GM12878 (cell line): ENCODE measurements around the gene MVB12B. TPM values are rescaled to one million over a fixed set of nuclear protein-coding genes. Genes with fewer than 3 reads are reported as not detected.

Experiments
- ATAC-seq: fragments of 200-7000 bp; cut with Tn5 transposase; 3 replicates; pipeline ENCODE4 v1.9.1; 2020; ENCODE audit warnings: mild to moderate bottlenecking, moderate library complexity
- BruUV-seq: library from RNA; stranded (reverse); fragments of 400-500 nt; replicated peaks from 2 replicates; lab custom pipeline; 2021; lab: Mats Ljungman, UMichigan
- CTCF ChIA-PET: fragments of 300-600 bp; sonication (Branson Sonifier 250); formaldehyde crosslinking; extraction: SDS; loops from one replicate; lab custom pipeline; 2021; ENCODE audit warnings: inconsistent platforms; lab: Yijun Ruan, JAX
- POLR2A ChIA-PET: fragments of 350-600 bp; formaldehyde crosslinking; extraction: SDS; loops from one replicate; lab custom pipeline; 2021; ENCODE audit warnings: inconsistent platforms; lab: Charles Lee
- RAD21 ChIA-PET: fragments of 300-600 bp; sonication (Branson Sonifier 250); formaldehyde crosslinking; loops from one replicate; lab custom pipeline; 2023; ENCODE audit warnings: antibody characterized with exemption; ENCODE audit not compliant: unreplicated experiment; lab: Charles Lee
- SMC1A ChIA-PET: fragments of 300-600 bp; sonication (Branson Sonifier 250); formaldehyde crosslinking; loops from one replicate; lab custom pipeline; 2023; ENCODE audit not compliant: unreplicated experiment, uncharacterized antibody; lab: Charles Lee
- DNase-seq: peaks from one replicate; pipeline ENCODE4 v3.0.0-alpha.2; 2011; ENCODE audit warnings: low read depth, low spot score
- FAIRE-seq: peaks from 3 replicates; lab custom pipeline; 2011; peaks lifted over from hg19 to GRCh38; lab: Jason Lieb, UNC
- H2AFZ ChIP-seq: 2 replicates; pipeline ENCODE4 v1.6.0; 2011; ENCODE audit warnings: low read depth, low read length, control low read depth; ENCODE audit not compliant: control insufficient read depth
- H3K27ac ChIP-seq: 2 replicates; pipeline ENCODE4 v1.5.1; 2011; ENCODE audit warnings: control low read depth; ENCODE audit not compliant: control insufficient read depth, insufficient read depth
- H3K27me3 ChIP-seq, 2 experiments: replicated peaks in 1 of 2; 2 replicates each; pipeline versions ENCODE4 v1.6.0 to v1.6.1; 2011; ENCODE audit warnings: low read length in 1 of 2; ENCODE audit not compliant: control insufficient read depth in 2 of 2, insufficient read depth in 2 of 2
- H3K36me3 ChIP-seq, 2 experiments: 2 replicates each; pipeline ENCODE4 v1.5.1; 2011; ENCODE audit warnings: low read length in 1 of 2; ENCODE audit not compliant: control insufficient read depth in 2 of 2, insufficient read depth in 2 of 2
- H3K4me1 ChIP-seq: 2 replicates; pipeline ENCODE4 v1.6.1; 2011; ENCODE audit warnings: mild to moderate bottlenecking, low read length, moderate library complexity, mixed read lengths; ENCODE audit not compliant: control insufficient read depth, insufficient read depth
- H3K4me2 ChIP-seq: 2 replicates; pipeline ENCODE4 v1.6.0; 2011; ENCODE audit warnings: control low read depth; ENCODE audit not compliant: control insufficient read depth, insufficient read depth
- H3K4me3 ChIP-seq: fragments of 200-600 bp; sonication (generic); 2 replicates; pipeline ENCODE4 v1.5.1; 2016
- H3K79me2 ChIP-seq: 2 replicates; pipeline ENCODE4 v1.6.0; 2011; ENCODE audit warnings: low read length; ENCODE audit not compliant: control insufficient read depth, insufficient read depth
- H3K9ac ChIP-seq: 2 replicates; pipeline ENCODE4 v1.8.0; 2011; ENCODE audit warnings: low read length, control low read depth, mixed read lengths; ENCODE audit not compliant: control insufficient read depth, insufficient read depth
- H3K9me3 ChIP-seq: replicated peaks from 3 replicates; pipeline ENCODE4 v1.5.1; 2011; ENCODE audit warnings: mild to moderate bottlenecking, low read length; ENCODE audit not compliant: control insufficient read depth, insufficient read depth
- H4K20me1 ChIP-seq: 2 replicates; pipeline ENCODE4 v1.6.0; 2011; ENCODE audit not compliant: control insufficient read depth, insufficient read depth
- BACH1 ChIP-seq: fragments of 450-650 bp; IDR thresholded peaks from 2 replicates; pipeline ENCODE4 v1.6.1; 2017; ENCODE audit warnings: mild to moderate bottlenecking, borderline replicate concordance
- BCL11A ChIP-seq: IDR thresholded peaks from 2 replicates; pipeline ENCODE4 v1.6.1; 2011; ENCODE audit warnings: low read depth, low read length
- BHLHE40 ChIP-seq, 2 experiments: fragments of 450-650 bp in 1 of 2; IDR thresholded peaks; 2 replicates each; pipeline ENCODE4 v1.6.1; 2011 to 2017; ENCODE audit warnings: low read depth in 2 of 2, borderline replicate concordance in 1 of 2, improper control_type of control experiment in 1 of 2, low read length in 1 of 2, mild to moderate bottlenecking in 1 of 2
- CREB1 ChIP-seq: IDR thresholded peaks from 2 replicates; pipeline ENCODE4 v1.6.1; 2012; ENCODE audit warnings: low read depth, mild to moderate bottlenecking, inconsistent platforms
- POLR2A ChIP-seq: IDR thresholded peaks from 2 replicates; pipeline ENCODE4 v1.6.1; 2011; ENCODE audit warnings: low read depth, mild to moderate bottlenecking, low read length
- RFX5 ChIP-seq: IDR thresholded peaks from 2 replicates; pipeline ENCODE4 v1.6.1; 2011; ENCODE audit warnings: low read depth, low read length, improper control_type of control experiment
- SMARCA5 ChIP-seq: fragments of 450-650 bp; IDR thresholded peaks from 2 replicates; pipeline ENCODE4 v1.6.1; 2017; ENCODE audit warnings: mild to moderate bottlenecking
- SPI1 ChIP-seq: IDR thresholded peaks from 2 replicates; pipeline ENCODE4 v1.6.1; 2011; ENCODE audit warnings: low read depth, mild to moderate bottlenecking, low read length, moderate library complexity, borderline replicate concordance; ENCODE audit not compliant: insufficient read depth
- WGBS: methylation state at CpG from one replicate; pipeline ENCODE4 v1.1.6; 2016; ENCODE audit warnings: low lambda C conversion rate; ENCODE audit not compliant: insufficient replicate concordance, insufficient coverage; ENCODE audit errors: missing lambda C conversion rate; 5-methylcytosine and 5-hydroxymethylcytosine counted together
- in situ Hi-C: fragments of 300-500 bp; cut with MboI; formaldehyde crosslinking; loops from 9 replicates; pipeline ENCODE4 v1.14.3; 2018; ENCODE audit warnings: mixed read lengths
- intact Hi-C: fragments of 100-400 bp; cut with micrococcal nuclease; formaldehyde crosslinking; loops from one replicate; pipeline ENCODE4 v1.14.2; 2022; ENCODE audit not compliant: unreplicated experiment
- polyA plus RNA-seq, 11 experiments: library from polyadenylated mRNA; depleted of rRNA in 4 of 11; unstranded in 6 of 11; stranded (reverse) in 5 of 11; fragments of >200 nt; fragmentation: Nextera tagmentation in 4 of 11; fragmentation: Illumina TruSeq in 1 of 11; extraction: Ambion mirVana in 4 of 11; extraction: Trizol in 1 of 11; gene quantifications; 1 replicate in 1 of 11; 2 replicates in 10 of 11; pipeline versions ENCODE4 v1.2.1 to v1.2.3, GENCODE V29; 2011 to 2016; ENCODE audit warnings: inconsistent platforms in 2 of 11, missing spikeins in 2 of 11, low read depth in 1 of 11
- total RNA-seq, 4 experiments: library from RNA; depleted of rRNA in 3 of 4; stranded (reverse); fragments of >200 nt in 3 of 4; fragmentation: Illumina TruSeq in 1 of 4; extraction: Trizol in 1 of 4; gene quantifications; 2 replicates each; pipeline versions ENCODE4 v1.2.1 to v1.2.3, GENCODE V29; 2013 to 2021
- TF ChIP-seq, protein P1 (sequence below): fragments of 450-650 bp; IDR thresholded peaks from 2 replicates; pipeline ENCODE4 v1.6.1; 2017; ENCODE audit warnings: mild to moderate bottlenecking, low read depth, inconsistent platforms; ENCODE audit not compliant: poor library complexity, severe bottlenecking
- TF ChIP-seq, protein P2 (sequence below): IDR thresholded peaks from 2 replicates; pipeline ENCODE4 v1.6.1; 2012; ENCODE audit warnings: mild to moderate bottlenecking, low read depth, low read length

The MVB12B gene
- total and polyA plus RNA-seq, 10 of the 15 experiments (the other 5 are each of a cell fraction or from before 2014, with no cell fraction given): 0.08 TPM; not detected in 9

DNA sequence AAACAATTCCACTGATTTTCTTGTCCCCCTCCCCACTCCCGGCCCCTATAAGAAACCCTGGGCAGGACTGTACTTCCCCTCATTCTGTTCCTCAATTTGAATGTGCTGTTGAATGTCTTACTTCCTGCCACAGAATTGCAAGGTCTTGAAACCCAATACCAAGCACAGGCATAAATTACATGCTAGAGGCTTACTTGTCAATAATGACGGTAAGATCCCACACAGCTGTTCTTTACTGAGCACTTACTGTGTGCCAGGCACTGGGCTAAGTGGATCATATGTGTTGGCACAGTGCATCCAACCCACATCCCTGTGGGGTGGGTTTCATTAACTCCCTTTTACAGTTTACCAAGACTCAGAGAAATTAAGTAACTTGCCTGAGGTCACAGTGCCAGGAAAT lies 63.4 kb downstream of the MVB12B start:
- Histone ChIP-seq H3K79me2 (no peaks in the 10 kb centered on the region), H3K4me3 (no peak overlapping the region), H4K20me1 (no peaks in the 10 kb centered on the region), H2AFZ (no peak overlapping the region), H3K27ac (no peak overlapping the region), H3K27me3 (no peaks in the 10 kb centered on the region; a peak in 1 of 4 replicates), H3K36me3 (no peaks in the 10 kb centered on the region), H3K9me3 (no peaks in the 10 kb centered on the region), H3K4me1 (no peaks in the 10 kb centered on the region), H3K9ac (no peak overlapping the region), H3K4me2 (no peak overlapping the region)
- DNase-seq (no peak), ATAC-seq (peak; percentile 50; the same call in 2 of the 3 replicates), FAIRE-seq (no peak)
- in situ Hi-C loops (no loop called here), intact Hi-C loops (no loop called here)
- TF ChIP-seq SPI1: peak; percentile 19; the same call in 1 of the 2 replicates
- TF ChIP-seq CREB1: no peak
- no peak for TF ChIP-seq SMARCA5
- TF ChIP-seq POLR2A: no peak
- TF ChIP-seq, protein P1, sequence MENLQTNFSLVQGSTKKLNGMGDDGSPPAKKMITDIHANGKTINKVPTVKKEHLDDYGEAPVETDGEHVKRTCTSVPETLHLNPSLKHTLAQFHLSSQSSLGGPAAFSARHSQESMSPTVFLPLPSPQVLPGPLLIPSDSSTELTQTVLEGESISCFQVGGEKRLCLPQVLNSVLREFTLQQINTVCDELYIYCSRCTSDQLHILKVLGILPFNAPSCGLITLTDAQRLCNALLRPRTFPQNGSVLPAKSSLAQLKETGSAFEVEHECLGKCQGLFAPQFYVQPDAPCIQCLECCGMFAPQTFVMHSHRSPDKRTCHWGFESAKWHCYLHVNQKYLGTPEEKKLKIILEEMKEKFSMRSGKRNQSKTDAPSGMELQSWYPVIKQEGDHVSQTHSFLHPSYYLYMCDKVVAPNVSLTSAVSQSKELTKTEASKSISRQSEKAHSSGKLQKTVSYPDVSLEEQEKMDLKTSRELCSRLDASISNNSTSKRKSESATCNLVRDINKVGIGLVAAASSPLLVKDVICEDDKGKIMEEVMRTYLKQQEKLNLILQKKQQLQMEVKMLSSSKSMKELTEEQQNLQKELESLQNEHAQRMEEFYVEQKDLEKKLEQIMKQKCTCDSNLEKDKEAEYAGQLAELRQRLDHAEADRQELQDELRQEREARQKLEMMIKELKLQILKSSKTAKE: no peak
- ChIA-PET POLR2A (no interaction called here), CTCF (interaction anchor here (1.2 kb wide), 1 partner anchor 9 kb away, joined by 4 read pairs; no protein-coding TSS in a partner anchor), RAD21 (interaction anchor here (0.9 to 1.1 kb wide), 2 partner anchors 9 to 982 kb away, joined by 3 to 4 read pairs; no protein-coding TSS in a partner anchor), SMC1A (no interaction called here)
- 2% methylated on average over 2 of the region's 2 CpGs for WGBS
- BruUV-seq: no TSS peak

DNA sequence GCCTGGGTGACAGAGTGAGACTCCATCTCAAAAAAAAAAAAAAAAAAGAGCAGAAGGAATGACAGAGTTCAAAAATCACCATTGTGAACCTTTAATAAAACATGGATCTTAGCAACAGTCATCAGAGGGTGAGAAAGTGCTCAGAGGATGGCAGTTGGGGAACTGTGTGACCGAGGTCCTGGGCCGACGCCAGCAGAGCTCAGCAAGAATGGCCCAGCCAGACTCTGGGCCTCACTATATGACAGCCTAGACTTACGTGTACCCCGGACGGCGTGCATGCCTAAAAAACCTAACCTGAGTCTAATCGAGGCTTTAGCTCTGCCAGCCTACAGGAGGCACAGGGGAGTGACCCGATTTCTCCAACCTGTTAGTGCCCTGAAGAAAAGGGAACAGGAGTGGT lies 64.3 kb downstream of the MVB12B start:
- no peak overlapping the region for H3K27ac ChIP-seq
- no peak overlapping the region for H3K9ac ChIP-seq
- ChIA-PET RAD21 (interaction anchor here (0.9 kb wide), 1 partner anchor 8 kb away, joined by 3 read pairs; no protein-coding TSS in a partner anchor), POLR2A (no interaction called here), SMC1A (no interaction called here), CTCF (interaction anchor here (0.6 to 1.2 kb wide), 2 partner anchors 8 to 164 kb away, joined by 3 to 4 read pairs; no protein-coding TSS in a partner anchor)
- in situ Hi-C loops: no loop called here
- FAIRE-seq (no peak), DNase-seq (no peak), ATAC-seq (no peak)
- H3K79me2 ChIP-seq: no peaks in the 10 kb centered on the region
- no peaks in the 10 kb centered on the region for H3K36me3 ChIP-seq
- WGBS: 67% methylated on average over 9 of the region's 9 CpGs
- no peak overlapping the region for H3K4me2 ChIP-seq
- no peaks in the 10 kb centered on the region for H3K4me1 ChIP-seq
- H3K27me3 ChIP-seq: no peaks in the 10 kb centered on the region; a peak in 1 of 4 replicates
- H2AFZ ChIP-seq: no peak overlapping the region
- H4K20me1 ChIP-seq: no peaks in the 10 kb centered on the region
- no peaks in the 10 kb centered on the region for H3K9me3 ChIP-seq
- H3K4me3 ChIP-seq: no peak overlapping the region
- intact Hi-C loops: no loop called here
- BruUV-seq: no TSS peak
- TF ChIP-seq RFX5 (no peak), BHLHE40 (IDR thresholded peaks at IDR 0.05; ENCODE audit: borderline replicate concordance in 1 of 2, low read depth in 2 of 2, low read length in 1 of 2) (no peak), BCL11A (no peak), BACH1 (no peak)
- TF ChIP-seq, protein P2, sequence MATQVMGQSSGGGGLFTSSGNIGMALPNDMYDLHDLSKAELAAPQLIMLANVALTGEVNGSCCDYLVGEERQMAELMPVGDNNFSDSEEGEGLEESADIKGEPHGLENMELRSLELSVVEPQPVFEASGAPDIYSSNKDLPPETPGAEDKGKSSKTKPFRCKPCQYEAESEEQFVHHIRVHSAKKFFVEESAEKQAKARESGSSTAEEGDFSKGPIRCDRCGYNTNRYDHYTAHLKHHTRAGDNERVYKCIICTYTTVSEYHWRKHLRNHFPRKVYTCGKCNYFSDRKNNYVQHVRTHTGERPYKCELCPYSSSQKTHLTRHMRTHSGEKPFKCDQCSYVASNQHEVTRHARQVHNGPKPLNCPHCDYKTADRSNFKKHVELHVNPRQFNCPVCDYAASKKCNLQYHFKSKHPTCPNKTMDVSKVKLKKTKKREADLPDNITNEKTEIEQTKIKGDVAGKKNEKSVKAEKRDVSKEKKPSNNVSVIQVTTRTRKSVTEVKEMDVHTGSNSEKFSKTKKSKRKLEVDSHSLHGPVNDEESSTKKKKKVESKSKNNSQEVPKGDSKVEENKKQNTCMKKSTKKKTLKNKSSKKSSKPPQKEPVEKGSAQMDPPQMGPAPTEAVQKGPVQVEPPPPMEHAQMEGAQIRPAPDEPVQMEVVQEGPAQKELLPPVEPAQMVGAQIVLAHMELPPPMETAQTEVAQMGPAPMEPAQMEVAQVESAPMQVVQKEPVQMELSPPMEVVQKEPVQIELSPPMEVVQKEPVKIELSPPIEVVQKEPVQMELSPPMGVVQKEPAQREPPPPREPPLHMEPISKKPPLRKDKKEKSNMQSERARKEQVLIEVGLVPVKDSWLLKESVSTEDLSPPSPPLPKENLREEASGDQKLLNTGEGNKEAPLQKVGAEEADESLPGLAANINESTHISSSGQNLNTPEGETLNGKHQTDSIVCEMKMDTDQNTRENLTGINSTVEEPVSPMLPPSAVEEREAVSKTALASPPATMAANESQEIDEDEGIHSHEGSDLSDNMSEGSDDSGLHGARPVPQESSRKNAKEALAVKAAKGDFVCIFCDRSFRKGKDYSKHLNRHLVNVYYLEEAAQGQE: no peak
